HG03045 (cell line): ENCODE measurements around the gene EMILIN2.
"Not testable (repeated sequence)": the region's sequence is repeated elsewhere in the genome, so short reads cannot be mapped to it uniquely, and the experiment has no call there.

Experiments used
- ATAC-seq: cut with Tn5 transposase; IDR thresholded peaks from one replicate; pipeline ENCODE4 v1.9.1; 2021; ENCODE audit warnings: mild to moderate bottlenecking, moderate library complexity; ENCODE audit not compliant: unreplicated experiment

Gene EMILIN2

DNA sequence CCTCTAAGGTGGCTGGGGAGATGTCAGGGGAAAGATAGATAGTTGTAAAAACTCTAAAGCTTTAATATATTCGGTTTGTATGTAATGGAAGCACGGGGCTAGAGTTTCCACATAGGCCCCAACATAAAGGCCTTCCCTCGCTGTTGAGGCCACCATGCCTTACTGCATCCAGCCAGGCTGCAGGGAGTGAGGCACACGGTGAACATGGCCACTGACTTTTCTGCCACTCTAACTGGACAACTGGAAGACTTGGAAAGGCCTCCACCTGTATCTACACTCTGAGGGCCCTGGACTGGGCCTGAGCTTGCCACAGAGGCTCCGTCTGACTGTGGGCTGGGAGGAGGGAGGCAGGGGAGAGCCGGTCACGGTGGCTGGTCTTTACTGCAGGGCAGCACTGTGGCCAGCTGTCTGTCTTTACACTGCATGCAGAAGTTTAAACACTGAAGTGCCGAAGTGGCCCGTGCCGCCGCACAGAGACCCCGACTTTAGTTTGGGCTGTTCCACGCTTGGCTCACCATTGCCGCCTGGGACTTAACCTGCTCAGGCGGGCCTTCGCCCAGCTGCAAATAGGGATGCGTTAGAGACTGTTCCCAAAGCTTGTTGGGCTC is 66.7 kb downstream of the EMILIN2 start:
- ATAC-seq = no peak

DNA sequence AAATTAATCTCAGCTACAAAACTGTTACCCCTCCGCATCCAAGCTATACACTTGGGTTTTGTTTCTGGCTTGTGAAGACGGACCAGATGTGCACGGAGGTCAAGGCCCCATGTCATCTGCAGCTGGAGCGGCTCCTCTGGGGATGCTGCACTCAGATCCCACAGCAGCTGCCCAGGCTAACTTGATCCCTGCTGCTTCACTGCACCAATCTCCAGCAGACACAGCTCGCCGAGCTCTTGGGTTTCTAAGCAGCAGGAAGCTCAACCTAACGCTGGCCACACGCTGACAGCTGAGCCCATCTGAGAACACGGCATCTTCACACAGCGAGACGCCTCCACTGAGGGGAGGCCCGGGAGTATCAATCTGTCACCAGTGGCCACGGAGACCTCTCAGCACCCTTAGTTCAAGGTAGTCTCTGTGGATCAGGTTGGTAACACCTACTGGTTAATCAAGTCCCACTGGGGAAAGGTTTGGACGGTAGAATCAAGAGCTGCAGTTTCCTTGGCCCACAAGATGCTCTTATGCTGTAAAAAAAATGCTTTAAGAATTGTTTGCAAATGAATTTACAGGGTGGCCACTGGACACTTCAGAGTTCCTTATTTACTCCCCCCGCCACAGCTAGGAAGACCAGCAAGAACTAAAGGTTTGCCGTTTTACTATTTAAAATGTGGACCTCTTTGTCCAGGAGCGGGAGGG is 67.5 kb downstream of the EMILIN2 start:
- no peak for ATAC-seq

DNA sequence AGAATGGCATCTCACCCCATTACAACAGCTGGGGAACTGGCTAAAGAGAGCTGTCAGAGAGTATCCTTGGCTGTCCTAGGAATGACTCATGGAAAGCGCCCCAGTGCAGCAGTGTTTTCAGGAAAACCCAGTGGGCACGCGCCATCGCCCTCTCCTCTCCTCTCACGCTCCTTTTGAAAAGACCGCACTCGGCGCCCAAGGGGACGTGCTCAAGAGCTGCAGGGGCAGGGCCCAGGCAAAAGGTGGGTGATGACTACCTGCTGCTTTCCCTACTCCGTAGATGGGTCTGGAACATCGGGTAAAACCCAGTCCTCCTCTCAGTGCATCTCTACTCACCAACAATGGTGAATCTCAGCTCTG is 68.1 kb downstream of the EMILIN2 start:
- no peak for ATAC-seq

DNA sequence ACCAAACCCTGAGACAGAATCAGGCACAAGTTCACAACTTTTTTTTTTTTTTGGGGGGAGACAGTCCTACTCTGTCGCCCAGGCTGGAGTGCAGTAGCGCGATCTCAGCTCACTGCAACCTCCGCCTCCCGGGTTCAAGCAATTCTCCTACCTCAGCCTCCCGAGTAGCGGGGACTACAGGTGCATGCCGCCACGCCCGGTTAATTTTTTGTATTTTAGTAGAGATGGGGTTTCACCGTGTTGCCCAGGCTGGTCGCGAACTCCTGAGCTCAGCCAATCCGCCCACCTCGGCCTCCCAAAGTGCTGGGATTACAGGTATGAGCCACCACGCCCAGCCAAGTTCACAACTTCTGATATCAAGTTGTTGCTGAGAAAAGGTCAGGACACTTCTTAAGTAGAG is 68.7 kb downstream of the EMILIN2 start:
- not testable (repeated sequence) for ATAC-seq

DNA sequence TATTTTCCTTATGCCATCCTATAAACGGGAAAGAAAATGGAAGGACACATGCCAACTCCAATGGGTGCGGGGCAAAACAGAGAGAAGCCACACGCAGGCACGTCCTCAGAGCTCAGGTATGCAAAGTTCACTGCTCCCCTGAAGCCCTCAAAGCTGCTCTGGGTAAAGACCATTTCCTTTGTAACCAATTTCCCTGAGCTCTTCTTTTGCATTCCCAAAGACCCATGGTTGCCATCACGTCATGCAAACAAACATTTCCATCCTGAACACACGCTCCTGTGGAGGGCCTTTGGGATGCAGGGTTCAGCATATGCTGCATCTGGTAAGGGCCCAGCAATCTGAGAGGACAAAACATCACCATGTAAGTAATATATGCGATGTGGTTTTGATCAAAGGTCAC is 69.4 kb downstream of the EMILIN2 start:
- no peak for ATAC-seq

DNA sequence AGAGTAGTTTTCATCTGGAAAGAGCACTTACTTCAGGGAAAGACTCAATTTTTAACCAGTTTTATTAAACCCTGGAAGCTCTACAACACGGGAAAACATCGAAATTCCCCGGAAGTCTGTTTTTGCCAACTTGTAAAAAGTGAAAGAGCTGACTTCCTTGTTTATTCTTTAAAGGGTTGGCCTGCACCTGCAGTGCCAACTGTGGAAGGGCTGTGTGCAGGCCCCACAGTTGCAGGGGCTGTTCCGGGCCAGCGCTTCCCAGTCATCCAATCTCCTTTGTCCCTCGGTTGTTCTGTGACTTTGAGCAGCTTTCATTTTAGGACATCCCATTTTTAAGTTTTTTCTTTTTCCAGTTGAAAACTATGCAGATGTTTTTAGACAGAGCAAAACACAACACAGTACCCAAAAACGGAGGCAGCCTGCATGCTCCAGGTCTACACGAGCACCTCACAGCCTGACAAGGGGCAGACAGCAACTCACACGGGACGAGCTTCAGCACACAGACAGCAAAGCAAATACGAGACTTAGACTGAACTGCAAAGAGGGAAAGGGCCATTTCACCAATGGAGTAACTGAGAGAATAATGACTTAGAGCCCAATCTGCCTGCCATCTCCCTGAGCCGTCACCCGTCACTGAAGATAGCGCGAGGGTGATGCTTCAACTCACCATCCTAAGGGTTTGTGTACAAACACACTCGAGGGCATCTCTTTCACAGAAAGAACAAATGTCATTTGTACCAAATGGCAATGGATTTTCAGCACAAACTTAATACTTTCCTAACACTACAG is 70.6 kb downstream of the EMILIN2 start:
- no peak for ATAC-seq

DNA sequence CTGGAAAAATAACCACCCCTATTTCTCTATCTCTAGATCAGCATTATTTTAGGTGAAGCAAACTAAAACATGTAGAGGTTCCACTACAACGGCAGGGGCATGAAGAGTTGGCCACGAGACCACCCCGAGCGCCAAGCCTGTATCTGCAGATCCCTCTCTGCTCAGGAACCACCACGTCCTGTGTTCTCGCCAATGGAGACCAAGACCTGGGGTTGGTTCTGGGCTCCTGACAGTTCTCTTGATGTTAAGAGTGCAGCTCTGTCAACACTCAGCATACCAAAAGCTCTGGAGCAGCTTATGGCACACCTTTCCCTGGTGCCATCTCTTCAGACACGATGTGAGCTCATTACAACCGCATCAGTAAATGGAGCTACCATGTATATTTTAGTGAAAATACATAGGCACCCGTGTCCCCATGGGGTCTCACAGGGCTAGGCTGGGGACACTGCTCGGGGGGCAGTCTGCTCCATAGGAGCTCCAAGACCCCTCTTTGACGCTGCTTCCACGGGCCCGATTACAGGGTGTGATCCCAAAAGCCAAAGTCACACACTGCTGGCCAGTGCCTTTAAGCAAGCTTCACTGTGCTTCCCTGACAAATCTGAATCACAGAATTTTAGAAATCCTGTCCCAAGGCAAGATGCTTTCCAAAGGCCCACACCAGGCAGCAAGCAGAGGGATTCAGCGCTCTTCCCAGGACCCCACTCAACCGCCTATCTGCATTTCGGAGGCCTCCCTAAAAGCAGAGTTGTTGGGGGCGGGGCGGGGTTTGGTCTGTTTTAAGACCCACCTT is 72.2 kb downstream of the EMILIN2 start:
- no peak for ATAC-seq

DNA sequence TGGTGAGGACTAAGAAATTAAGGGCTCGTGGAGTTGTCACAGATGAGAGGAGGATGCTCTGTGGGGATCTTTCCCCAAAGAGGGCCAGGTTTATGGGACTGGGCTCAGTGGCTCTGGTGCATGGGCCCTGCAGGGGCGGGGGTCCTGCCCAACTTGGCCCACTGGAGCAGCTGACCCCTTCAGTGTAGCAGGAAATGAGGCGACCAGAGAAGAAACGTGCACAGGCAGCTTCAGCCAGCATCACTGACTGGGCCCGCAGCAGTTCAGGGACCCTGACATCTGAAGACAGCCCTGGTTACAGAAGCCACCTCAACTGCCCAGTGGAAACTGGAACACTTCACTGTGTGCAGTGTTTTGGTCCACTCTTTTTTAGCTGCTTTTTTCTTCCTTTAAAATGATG is 72.8 kb downstream of the EMILIN2 start:
- no peak for ATAC-seq

DNA sequence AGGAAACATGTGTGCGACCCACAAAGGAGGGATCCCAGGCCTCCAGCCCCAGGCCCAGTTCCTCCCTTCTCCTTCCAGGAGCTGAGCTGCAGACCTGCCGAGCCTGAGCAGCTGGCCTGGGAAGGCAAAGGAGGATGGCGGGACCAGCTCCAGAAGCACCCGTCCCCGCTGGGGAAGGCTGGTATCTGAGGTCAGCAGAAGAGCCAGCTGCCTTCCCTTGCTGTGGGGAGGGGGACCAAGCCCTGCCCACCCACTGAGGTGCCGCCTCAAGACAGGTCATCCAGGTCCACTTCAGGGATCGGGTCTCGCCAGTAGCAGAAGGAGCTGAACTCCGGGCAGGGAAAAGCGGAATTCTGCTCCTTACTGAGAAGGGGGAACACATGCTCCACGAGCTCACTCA is 73.2 kb downstream of the EMILIN2 start:
- no peak for ATAC-seq

DNA sequence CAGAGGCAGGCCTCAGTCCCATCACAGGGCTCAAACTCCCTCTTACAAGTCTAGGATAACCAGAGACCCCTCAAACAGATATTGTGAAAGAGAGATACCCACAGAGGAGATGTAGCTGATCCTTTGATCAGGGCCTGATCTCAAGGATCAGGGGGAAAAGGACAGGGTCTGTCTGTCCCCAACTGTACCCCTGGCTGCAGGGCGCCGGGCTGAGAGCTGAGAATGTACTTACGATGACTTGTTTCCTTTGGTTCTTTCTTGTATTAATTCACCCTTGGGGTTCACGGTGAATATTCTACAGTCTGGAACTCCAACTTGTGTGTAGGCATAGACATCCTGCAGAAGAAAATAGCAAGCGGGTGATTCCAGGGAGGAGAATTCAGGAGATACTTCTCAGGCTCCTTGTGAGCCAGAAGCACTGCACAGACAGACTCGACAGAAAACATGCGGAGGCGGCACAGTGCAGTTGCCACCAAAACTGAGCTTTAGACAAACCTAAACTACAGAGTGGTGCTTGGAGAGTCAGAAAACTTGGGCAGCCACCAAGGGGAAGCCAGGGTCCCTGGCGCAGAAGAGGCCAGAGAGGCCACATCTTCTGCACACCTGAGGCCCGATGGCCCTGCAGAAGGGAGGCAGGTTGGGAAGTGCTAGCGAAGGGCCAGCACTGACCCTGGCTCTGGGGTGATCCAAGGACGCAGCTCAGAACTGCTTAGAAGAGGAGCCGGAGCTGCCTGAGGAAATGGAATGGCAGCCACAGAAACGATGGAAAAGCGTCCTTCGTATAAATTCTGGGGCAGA is 73.9 kb downstream of the EMILIN2 start:
- no peak for ATAC-seq

DNA sequence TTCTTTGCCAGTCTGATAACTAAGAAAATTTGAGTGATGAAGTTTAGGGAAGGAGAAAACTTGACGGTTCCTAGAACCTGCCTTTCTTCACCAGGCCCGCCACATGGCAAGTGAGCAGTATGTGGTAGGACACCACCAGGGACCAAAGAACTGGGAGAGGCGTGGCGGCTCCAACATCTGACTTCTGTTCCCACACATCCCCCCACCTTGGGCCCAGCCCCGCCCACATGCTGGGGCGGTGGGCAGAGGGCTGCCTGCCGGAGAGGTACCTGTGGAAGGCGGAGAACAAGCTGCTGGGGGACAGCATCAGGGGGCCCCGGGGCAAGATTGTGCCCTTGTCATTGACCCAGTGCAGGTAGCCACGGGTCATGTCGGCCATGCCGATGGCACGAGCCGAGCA is 75.0 kb downstream of the EMILIN2 start:
- no peak for ATAC-seq

DNA sequence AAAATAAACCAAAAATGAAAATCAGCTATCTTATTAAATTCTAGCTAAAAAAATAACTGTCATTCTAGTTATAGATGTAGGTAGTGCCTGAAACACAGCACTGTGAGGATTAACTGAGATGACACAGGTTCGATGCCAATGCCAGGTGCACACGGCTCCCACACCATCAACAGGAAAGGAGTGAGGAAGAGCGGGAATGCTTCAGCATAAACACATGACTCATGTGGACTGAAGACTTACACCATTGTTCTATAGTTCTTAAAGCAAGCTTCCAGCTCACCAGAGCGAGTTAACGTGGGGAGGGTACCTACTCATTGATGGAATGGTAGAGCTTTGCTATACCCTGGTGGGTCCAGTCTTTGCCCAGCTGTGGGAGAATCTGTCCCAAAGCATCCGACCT is 76.7 kb downstream of the EMILIN2 start:
- no peak for ATAC-seq

DNA sequence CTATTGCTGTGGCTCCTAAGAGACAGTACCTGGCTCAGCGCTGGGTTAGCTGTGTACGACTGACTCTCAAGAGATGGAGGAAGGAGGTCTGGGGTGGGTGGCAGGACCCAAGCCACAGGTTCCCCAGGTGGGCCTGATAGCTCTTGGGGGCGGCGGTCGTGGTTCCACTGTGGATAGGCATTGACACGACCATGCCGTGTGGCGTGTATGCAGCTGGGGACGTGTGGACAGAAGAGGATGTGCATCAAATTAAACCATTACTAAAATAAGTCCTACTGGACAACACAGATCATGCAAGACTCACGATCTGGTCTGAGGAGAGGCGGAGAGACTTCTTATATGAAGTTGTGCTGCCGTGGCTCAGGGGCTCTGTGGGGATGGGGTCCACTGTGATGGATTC is 78.1 kb downstream of the EMILIN2 start:
- no peak for ATAC-seq

DNA sequence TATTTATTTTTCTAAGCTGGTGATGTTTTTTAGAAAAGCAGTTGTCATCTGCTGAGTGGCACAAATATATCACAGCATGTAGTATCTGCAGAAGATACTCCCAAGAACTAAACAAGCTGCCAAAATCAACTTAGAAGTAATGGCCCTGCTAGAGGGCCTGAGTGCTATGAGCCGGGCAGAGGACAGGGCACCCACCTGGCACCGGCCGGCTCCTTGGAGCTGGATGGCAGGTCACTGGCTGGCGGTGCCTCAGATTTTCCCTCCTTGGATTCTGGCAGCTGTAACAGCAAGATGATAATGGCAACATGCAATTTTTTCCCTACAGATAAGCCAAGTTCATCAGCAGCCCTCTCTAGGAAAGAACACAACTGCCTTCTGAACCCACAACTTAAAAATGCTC is 79.7 kb downstream of the EMILIN2 start:
- ATAC-seq = no peak

DNA sequence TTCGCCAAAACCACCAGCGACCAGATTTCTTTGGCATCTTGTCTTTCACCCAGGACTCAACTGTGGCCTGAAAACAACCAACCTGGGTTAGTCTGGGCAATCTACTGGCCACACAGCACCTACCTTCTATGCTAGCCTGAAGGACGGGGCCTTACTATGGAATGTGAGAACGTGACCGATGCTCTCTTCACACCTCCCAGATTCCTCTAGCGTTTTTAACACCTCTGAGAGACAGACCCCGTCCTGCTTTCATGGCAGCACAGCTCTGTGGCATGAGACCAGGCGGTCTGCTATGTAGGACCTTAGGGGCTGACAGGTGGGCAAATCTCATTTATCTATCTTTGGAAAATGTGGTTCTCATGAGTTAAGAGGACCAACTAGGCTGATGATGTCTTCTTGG is 80.9 kb downstream of the EMILIN2 start:
- ATAC-seq = no peak

DNA sequence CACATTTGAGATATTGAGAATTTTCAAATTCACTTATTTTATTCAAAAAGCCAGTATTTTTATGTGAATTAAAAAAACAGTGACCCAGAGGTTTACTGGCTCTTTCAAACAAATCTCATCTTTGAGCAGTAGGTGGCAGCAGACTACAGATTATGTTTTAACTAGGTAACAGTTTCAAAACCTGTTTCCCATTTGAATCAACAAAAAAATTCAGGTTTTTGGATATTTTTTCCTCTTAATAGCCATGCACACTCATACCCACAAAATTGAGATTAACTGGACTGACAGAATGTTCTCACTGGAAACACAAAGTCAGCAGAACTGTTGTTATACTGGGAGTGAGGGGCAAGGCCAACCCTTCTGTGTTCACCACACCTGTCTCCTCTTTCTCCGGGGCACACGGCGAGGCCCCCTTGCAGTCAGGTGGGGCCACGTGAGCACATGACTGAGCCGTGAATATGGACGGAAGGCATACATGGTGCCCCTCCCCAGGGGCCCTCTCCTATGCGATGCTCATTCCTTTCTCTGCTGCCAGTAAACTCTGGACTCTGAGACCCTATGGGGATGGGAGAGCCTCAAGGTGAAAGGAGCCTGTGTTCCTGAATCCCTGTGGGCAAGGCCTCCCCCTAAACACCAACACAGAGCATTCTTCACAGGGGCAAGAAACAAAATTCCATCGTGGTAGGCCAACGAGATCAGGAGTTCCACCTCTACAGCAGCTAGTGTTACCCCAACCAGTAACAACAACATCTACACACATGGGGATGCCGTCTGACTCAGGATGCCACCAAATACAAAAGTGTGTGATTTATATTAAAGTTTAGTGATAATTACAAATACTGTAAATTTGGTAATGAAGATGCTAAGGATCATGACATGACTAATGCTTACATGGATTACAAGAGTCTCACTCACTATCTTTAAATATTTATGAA is 85.7 kb downstream of the EMILIN2 start:
- ATAC-seq = no peak

DNA sequence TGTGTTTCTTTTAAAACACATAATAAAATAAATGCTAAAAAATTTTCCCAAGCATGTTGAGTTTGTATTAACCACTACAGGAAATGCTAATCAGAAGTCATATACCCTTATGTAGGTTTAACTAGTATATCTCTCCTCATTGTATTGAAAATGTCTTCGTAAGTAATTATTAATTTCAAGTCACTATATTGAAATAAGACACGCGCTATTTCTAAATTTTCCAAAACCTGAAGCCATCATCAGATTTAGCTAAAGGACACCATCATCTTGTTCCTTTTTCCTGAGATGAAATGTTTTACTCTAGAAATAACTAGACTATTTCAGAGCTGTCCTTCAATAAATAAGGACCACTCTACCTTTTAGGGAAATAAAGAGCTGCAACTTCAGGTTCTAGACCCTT is 87.2 kb downstream of the EMILIN2 start:
- no peak for ATAC-seq

DNA sequence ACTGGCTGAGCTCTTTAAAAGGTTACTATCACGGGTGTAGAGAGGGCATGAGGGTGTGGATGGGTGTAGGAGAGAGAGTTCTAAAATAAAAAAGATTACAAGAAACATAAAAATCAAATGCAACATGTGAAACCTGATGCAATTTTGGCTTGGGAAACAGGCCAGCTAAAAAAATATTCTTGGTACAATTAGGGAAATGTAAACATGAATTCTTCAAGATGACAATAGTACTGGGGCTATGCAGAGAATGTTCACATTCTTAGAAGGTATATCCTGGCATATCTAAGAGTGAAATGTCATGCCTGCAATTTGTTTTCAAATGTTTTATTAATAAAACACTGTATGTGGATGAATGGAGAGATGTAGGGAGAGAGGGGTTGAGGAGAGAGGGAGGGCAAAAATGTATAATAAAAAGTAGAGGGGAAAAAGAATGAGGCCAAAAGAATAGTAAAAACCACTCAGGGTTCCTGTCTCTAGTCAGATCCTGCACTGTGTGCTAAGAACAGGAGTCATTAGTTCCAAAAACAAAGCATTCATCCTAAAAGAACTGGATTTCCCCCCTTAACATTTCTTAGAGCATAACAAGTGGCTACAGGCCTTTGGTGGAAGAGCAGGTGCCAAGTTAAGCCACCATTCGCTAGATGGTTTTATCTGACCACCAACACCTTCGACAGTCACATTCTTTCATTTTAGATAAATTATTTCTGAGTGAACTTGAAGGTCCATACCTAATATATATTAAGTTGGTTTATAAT is 88.8 kb downstream of the EMILIN2 start:
- ATAC-seq = no peak

DNA sequence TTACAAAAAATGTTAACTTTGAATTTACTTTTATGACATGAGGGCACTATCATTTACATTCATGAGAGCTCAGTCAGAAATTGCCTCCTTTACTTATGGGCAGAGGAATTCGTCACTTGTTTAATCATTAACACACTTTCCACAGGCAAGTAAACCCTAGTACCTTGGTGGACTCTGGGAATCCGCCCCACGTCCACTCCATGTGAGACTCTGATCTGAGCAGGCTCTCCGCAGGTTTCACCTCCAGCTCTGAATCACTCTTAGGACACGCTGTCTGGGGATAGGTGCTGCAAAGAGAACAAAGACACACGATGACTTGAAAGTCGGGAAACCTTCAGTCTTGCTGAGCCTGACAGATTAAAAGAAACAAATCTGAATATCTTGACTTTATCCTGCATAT is 92.5 kb downstream of the EMILIN2 start:
- no peak for ATAC-seq
